Sigmoid colon (tissue), 7 donors: ENCODE measurements around the gene RIN2. TPM values are rescaled to one million over a fixed set of nuclear protein-coding genes. Genes with fewer than 3 reads are reported as not detected.
A peak's percentile ranks its signal among the peaks of the same experiment; 100 is the strongest.
"Not testable (repeated sequence)": the region's sequence is repeated elsewhere in the genome, so short reads cannot be mapped to it uniquely, and the experiment has no call there.

Experiments used
- DNase-seq: peaks from one replicate; pipeline ENCODE4 v3.0.0-alpha.2; 2019
- H3K27ac ChIP-seq, 4 donors: fragments of 200-600 bp; sonication (generic); one replicate each; pipeline ENCODE4 v1.5.1; 2016 to 2019; ENCODE audit warnings: mild to moderate bottlenecking in 1 of 4
- H3K27me3 ChIP-seq, 3 donors: fragments of 200-600 bp; sonication (generic); one replicate each; pipeline ENCODE4 v1.5.1; 2019; ENCODE audit warnings: mild to moderate bottlenecking in 1 of 3
- H3K36me3 ChIP-seq, 4 donors: fragments of 200-600 bp; sonication (generic); one replicate each; pipeline ENCODE4 v1.5.1; 2016 to 2019
- H3K4me1 ChIP-seq, 4 donors: fragments of 200-600 bp; sonication (generic); one replicate each; pipeline ENCODE4 v1.5.1; 2017 to 2019
- H3K4me3 ChIP-seq, 4 donors: fragments of 200-600 bp; sonication (generic); one replicate each; pipeline ENCODE4 v1.5.1; 2017 to 2019; ENCODE audit warnings: mild to moderate bottlenecking in 2 of 4, moderate library complexity in 1 of 4
- H3K9me3 ChIP-seq, 4 donors: fragments of 200-600 bp in 3 of 4; sonication (generic) in 3 of 4; one replicate each; pipeline versions ENCODE4 v1.5.1 to v1.6.1; 2013 to 2019
- EP300 ChIP-seq, 4 donors: sonication (generic); formaldehyde crosslinking; IDR thresholded peaks; one replicate each; pipeline ENCODE4 v1.6.1; 2017; ENCODE audit warnings: antibody characterized with exemption in 4 of 4
- POLR2A ChIP-seq, 2 donors: fragments of 450-650 bp; IDR thresholded peaks; one replicate each; pipeline ENCODE4 v1.6.1; 2016; ENCODE audit warnings: antibody characterized with exemption in 2 of 2, mild to moderate bottlenecking in 2 of 2, moderate library complexity in 2 of 2
- POLR2AphosphoS5 ChIP-seq, 4 donors: sonication (generic); formaldehyde crosslinking; IDR thresholded peaks; one replicate each; pipeline ENCODE4 v1.6.1; 2017; ENCODE audit warnings: antibody characterized with exemption in 4 of 4
- WGBS, 2 donors: extraction: QIAGEN DNeasy Blood & Tissue Kit; methylation state at CpG; one replicate each; pipeline ENCODE4 v1.1.7; 2013; 5-methylcytosine and 5-hydroxymethylcytosine counted together
- intact Hi-C: fragments of 100-400 bp; cut with DNase I; formaldehyde crosslinking; loops from one replicate; pipeline ENCODE4 v1.15.1; 2023
- polyA plus RNA-seq, 3 donors: library from polyadenylated mRNA; stranded (reverse); fragments of 200-250 nt; gene quantifications; one replicate each; pipeline ENCODE4 v1.2.3, GENCODE V29; 2013
- total RNA-seq, 4 donors: library from RNA; depleted of rRNA; stranded (reverse); fragments of >200 nt; gene quantifications; one replicate each; pipeline ENCODE4 v1.1.0, GENCODE V29; 2016
- TF ChIP-seq, protein P1 (sequence below), 4 experiments: fragments of 450-650 bp in 3 of 4; fragments of 200-600 bp in 1 of 4; IDR thresholded peaks; one replicate each; pipeline ENCODE4 v1.5.1; 2016 to 2019; ENCODE audit warnings: antibody characterized with exemption in 4 of 4, mild to moderate bottlenecking in 3 of 4, moderate library complexity in 2 of 4
- donor health status: healthy with polysubstance abuse.
- donor health status: Bipolar disorder and iron deficiency.
- donor health status: healthy.

RIN2 gene
- total and polyA plus RNA-seq, 7 donors, result 13.4 to 73.7 (median 54.2) TPM

DNA sequence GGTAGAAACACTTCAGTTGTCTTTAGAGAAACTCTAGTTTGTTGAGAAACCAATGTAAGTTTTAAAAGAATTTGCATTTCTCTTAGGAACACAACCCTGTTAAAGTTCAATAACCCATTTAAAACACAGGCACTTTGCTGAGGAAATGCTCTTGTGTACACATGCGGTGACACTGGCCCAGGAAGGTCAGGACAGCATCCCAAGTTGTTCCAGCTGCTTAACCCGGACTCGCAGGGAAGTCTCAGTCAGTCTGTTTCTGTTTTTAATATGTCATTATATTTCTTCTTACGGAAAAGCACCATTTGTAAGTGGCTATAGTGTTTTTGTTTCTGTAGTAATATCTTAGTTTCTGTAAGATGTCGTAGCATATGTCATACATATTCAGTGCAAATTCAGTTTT lies 36.9 kb downstream of the RIN2 start:
- TF ChIP-seq, protein P1, sequence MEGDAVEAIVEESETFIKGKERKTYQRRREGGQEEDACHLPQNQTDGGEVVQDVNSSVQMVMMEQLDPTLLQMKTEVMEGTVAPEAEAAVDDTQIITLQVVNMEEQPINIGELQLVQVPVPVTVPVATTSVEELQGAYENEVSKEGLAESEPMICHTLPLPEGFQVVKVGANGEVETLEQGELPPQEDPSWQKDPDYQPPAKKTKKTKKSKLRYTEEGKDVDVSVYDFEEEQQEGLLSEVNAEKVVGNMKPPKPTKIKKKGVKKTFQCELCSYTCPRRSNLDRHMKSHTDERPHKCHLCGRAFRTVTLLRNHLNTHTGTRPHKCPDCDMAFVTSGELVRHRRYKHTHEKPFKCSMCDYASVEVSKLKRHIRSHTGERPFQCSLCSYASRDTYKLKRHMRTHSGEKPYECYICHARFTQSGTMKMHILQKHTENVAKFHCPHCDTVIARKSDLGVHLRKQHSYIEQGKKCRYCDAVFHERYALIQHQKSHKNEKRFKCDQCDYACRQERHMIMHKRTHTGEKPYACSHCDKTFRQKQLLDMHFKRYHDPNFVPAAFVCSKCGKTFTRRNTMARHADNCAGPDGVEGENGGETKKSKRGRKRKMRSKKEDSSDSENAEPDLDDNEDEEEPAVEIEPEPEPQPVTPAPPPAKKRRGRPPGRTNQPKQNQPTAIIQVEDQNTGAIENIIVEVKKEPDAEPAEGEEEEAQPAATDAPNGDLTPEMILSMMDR (IDR thresholded peaks at IDR 0.05), result no peak
- no peak for TF ChIP-seq POLR2AphosphoS5 (IDR thresholded peaks at IDR 0.05)
- TF ChIP-seq POLR2A (IDR thresholded peaks at IDR 0.05), result no peak
- TF ChIP-seq EP300 (IDR thresholded peaks at IDR 0.05), result no peak
- H3K4me1 ChIP-seq, result no peaks in the 10 kb centered on the region
- H3K27ac ChIP-seq, result no peak overlapping the region
- H3K27me3 ChIP-seq, result no peaks in the 10 kb centered on the region
- no peak overlapping the region for H3K4me3 ChIP-seq
- 74 to 87% methylated on average over 5 of the region's 5 CpGs for WGBS, 2 donors
- DNase-seq, result peak; percentile 52
- intact Hi-C loops, result no loop called here
- H3K36me3 ChIP-seq, result peaks cover 0 to 5% (median 0%) of the 10 kb centered on the region in 4 donors
- no peaks in the 10 kb centered on the region for H3K9me3 ChIP-seq

GRCh38 chr20:19799325-19799724 lies 41.3 kb downstream of the RIN2 start:
- peaks cover 0 to 39% (median 0%) of the 10 kb centered on the region in 4 donors for H3K36me3 ChIP-seq
- H3K27me3 ChIP-seq, result no peaks in the 10 kb centered on the region
- no peaks in the 10 kb centered on the region for H3K4me1 ChIP-seq
- no peak overlapping the region for H3K27ac ChIP-seq
- WGBS, 2 donors, result 88 to 91% methylated on average over 5 of the region's 5 CpGs
- TF ChIP-seq, protein P1 (IDR thresholded peaks at IDR 0.05), result no peak
- TF ChIP-seq EP300 (IDR thresholded peaks at IDR 0.05), result no peak
- no peak for TF ChIP-seq POLR2A (IDR thresholded peaks at IDR 0.05)
- TF ChIP-seq POLR2AphosphoS5 (IDR thresholded peaks at IDR 0.05), result no peak
- intact Hi-C loops, result no loop called here
- no peaks in the 10 kb centered on the region for H3K9me3 ChIP-seq
- DNase-seq, result no peak
- no peak overlapping the region for H3K4me3 ChIP-seq

- Histone ChIP-seq H3K4me1 (peaks cover 0 to 10% (median 7%) of the 10 kb centered on the region in 4 donors), H3K27ac (no peak overlapping the region), H3K36me3 (peaks cover 0 to 39% (median 0%) of the 10 kb centered on the region in 4 donors), H3K27me3 (no peaks in the 10 kb centered on the region), H3K9me3 (no peaks in the 10 kb centered on the region), H3K4me3 (no peak overlapping the region)
- intact Hi-C loops, result no loop called here
- 96% methylated on average over 6 of the region's 6 CpGs for WGBS, 2 donors
- DNase-seq, result peak; percentile 54
- TF ChIP-seq POLR2A (IDR thresholded peaks at IDR 0.05), result no peak
- no peak for TF ChIP-seq EP300 (IDR thresholded peaks at IDR 0.05)
- TF ChIP-seq, protein P1 (IDR thresholded peaks at IDR 0.05), result no peak
These were observed 44.0 kb downstream of the RIN2 start for GRCh38 chr20:19802099-19802491.

- no peaks in the 10 kb centered on the region for H3K9me3 ChIP-seq
- intact Hi-C loops, result no loop called here
- peaks cover 0 to 16% (median 10%) of the 10 kb centered on the region in 4 donors for H3K4me1 ChIP-seq
- DNase-seq, result peak; percentile 10
- no peaks in the 10 kb centered on the region for H3K27me3 ChIP-seq
- peaks cover 0 to 39% (median 0%) of the 10 kb centered on the region in 4 donors for H3K36me3 ChIP-seq
- no peak overlapping the region for H3K4me3 ChIP-seq
- no peak for TF ChIP-seq POLR2A (IDR thresholded peaks at IDR 0.05)
- TF ChIP-seq, protein P1 (IDR thresholded peaks at IDR 0.05), result peak in 1 of 4 experiments; percentile 28
- WGBS, 2 donors, result 36 to 70% methylated on average over 4 of the region's 4 CpGs
- H3K27ac ChIP-seq, result no peak overlapping the region
These were observed 44.6 kb downstream of the RIN2 start for GRCh38 chr20:19802492-19803158.

- H3K27me3 ChIP-seq, intact Hi-C loops, DNase-seq, H3K9me3 ChIP-seq, H3K4me3 ChIP-seq: not testable (repeated sequence)
- Histone ChIP-seq H3K36me3 (peaks cover 0 to 31% (median 0%) of the 10 kb centered on the region in 4 donors), H3K27ac (peak overlapping the region in 1 of 4 donors; percentile 27), H3K4me1 (peaks cover 0 to 21% (median 13%) of the 10 kb centered on the region in 4 donors)
- 76 to 89% methylated on average over 7 of the region's 7 CpGs for WGBS, 2 donors
These were observed 48.2 kb downstream of the RIN2 start for GRCh38 chr20:19806276-19806675.
